ENCODE results near the gene INSR.

INSR gene

DNA sequence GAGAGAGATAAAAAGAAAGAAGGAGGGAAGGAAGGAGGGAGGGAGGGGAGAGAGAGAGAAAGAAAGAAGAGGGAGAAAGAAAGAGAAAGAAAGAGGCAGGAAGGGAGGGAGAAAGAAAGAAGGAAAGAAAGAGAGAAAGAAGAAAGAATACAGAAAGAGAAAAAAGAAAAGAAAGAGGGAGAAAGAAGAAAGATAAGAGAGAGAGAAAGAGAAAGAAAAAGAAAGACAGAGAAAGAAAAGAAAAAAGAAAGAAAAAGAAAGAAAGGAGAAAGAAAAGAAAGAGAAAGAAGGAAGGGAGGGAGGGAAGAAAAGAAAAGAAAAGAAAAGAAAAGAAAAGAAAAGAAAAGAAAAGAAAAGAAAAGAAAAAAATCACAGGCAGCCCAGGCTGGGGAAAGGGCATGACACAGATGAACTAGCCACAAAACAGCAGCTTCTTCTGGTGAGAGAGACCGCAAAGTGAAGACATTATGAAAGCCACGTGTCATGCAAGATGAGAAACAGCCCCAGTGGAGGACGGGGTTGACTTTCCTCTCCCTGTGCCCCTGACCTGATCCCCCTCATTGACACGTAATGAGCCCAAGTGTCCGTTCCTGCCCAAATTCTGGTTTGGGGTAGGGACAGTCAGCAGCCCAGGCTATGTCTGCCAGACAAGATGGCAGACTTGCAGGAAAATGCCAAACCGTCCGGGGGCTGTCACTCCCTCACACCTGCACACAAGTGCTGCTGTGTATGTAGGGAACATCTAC is 102.1 kb downstream of the INSR start:
- TF ChIP-seq, protein P1, sequence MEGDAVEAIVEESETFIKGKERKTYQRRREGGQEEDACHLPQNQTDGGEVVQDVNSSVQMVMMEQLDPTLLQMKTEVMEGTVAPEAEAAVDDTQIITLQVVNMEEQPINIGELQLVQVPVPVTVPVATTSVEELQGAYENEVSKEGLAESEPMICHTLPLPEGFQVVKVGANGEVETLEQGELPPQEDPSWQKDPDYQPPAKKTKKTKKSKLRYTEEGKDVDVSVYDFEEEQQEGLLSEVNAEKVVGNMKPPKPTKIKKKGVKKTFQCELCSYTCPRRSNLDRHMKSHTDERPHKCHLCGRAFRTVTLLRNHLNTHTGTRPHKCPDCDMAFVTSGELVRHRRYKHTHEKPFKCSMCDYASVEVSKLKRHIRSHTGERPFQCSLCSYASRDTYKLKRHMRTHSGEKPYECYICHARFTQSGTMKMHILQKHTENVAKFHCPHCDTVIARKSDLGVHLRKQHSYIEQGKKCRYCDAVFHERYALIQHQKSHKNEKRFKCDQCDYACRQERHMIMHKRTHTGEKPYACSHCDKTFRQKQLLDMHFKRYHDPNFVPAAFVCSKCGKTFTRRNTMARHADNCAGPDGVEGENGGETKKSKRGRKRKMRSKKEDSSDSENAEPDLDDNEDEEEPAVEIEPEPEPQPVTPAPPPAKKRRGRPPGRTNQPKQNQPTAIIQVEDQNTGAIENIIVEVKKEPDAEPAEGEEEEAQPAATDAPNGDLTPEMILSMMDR (IDR thresholded peaks at IDR 0.05; ENCODE audit: insufficient read depth, low read length, missing control alignments) = no peak
- no peak for DNase-seq (ENCODE audit: low read depth, low spot score)
- ChIA-PET POLR2A (interaction anchor here (0.6 kb wide), 1 partner anchor 329 kb away, joined by 3 read pairs; no protein-coding TSS in a partner anchor), CTCF (no interaction called here)
- peak overlapping the region; percentile 10; the same call in 1 of the 2 replicates for H3K4me3 ChIP-seq (ENCODE audit: low read depth, low read length)

DNA sequence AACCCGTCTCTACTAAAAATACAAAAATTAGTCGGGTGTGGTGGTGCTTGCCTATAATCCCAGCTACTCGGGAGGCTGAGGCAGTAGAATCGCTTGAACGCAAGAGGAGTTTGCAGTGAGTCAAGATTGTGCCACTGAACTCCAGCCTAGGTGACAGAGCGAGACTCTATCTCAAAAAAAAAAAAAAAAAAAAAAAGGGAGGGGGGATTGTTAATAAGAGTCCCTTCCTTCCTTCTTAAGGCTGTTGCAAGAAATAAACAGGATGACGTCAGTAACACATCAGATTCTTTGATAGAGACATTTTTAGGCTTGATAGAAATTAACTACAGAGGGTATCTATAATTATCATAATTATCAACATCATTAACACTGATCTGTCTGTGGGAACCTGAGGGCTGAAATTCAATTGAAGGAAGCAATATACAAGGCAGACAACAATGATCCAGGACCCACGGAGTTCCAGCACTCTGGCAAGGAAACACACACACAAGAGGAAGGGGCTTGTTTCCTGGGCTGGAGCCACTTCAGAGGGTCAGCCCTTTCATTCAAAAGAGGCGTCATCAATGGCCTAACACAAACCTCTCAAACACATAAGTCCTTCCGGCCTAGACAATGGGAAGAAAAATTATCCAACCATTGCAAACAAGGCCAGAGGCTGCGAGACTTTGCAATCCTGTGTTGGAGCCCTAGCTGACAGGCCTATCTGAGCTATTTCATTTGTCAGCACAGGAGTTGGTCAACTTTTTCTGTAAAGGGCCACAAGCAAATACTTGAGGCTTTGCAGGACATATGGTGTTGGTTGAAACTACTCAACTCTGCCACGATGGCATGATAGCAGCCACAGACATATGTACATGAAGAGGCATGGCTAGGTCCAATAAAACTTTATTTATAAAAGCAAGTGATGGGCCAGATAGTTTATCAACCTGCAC is 105.2 kb downstream of the INSR start:
- TF ChIP-seq, protein P1 (IDR thresholded peaks at IDR 0.05; ENCODE audit: insufficient read depth, low read length, missing control alignments) = no peak
- no peak for DNase-seq (ENCODE audit: low read depth, low spot score)
- H3K4me3 ChIP-seq (ENCODE audit: low read depth, low read length) = no peak overlapping the region
- ChIA-PET CTCF (interaction anchor here (1.4 kb wide), 1 partner anchor 8 kb away, joined by 5 read pairs; no protein-coding TSS in a partner anchor), POLR2A (no interaction called here)

DNA sequence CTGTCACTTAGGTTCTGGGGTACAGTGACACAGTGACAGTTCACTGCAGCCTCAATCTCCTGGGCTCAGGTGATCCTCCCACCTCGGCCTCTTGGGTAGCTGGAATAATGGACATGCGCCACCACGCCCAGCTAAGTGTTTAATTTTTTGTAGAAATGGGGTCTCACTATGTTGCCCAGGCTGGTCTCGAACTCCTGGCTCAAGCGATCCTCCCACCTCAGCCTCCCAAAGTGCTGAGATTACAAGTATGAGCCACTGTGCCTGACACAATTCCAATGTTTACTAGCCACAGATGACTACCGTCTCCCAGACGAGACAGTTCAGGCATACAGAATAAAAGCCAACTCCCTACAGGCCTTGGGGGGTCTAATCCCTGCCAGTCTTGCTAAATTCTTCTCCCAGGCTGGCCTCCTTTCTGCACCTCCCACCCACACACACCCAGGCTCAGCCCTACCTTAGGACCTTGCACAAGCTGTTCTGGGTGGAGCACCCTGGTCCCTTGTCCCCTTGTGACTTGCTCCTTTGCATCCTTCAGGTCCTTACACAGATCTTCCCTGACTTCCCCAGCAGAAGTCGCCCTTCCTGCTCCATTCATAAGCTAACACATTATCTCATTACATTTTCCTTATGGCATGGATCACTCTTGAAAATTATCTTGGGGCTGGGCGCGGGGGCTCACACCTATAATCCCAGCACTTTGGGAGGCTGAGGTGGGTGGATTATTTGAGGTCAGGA is 106.4 kb downstream of the INSR start:
- TF ChIP-seq, protein P1 (IDR thresholded peaks at IDR 0.05; ENCODE audit: insufficient read depth, low read length, missing control alignments) = no peak
- DNase-seq (ENCODE audit: low read depth, low spot score) = no peak
- ChIA-PET CTCF (interaction anchor here (1.4 kb wide), 1 partner anchor 9 kb away, joined by 5 read pairs; no protein-coding TSS in a partner anchor), POLR2A (no interaction called here)
- no peak overlapping the region for H3K4me3 ChIP-seq (ENCODE audit: low read depth, low read length)

DNA sequence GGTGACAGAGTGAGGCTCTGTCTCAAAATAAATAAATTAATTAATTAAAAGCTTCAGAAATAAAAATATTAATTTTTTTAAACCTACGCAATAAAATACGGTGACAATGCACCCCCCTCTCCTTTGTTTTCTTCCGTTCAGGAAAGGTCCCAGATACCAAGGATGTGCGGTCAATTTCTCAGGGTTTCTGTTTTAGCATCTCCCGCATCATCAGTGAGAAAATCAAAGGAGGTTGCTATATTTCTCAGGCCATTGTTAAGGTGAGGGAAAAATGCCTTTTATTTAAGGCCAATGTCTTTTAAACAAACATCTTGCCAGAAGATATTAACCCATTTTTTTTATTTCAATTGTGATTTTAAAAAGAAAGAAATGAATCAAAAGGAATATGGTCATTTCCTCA is 111.7 kb downstream of the INSR start:
- TF ChIP-seq, protein P1 (IDR thresholded peaks at IDR 0.05; ENCODE audit: insufficient read depth, low read length, missing control alignments) = no peak
- ChIA-PET POLR2A (no interaction called here), CTCF (no interaction called here)
- H3K4me3 ChIP-seq (ENCODE audit: low read depth, low read length) = no peak overlapping the region
- DNase-seq (ENCODE audit: low read depth, low spot score) = no peak

DNA sequence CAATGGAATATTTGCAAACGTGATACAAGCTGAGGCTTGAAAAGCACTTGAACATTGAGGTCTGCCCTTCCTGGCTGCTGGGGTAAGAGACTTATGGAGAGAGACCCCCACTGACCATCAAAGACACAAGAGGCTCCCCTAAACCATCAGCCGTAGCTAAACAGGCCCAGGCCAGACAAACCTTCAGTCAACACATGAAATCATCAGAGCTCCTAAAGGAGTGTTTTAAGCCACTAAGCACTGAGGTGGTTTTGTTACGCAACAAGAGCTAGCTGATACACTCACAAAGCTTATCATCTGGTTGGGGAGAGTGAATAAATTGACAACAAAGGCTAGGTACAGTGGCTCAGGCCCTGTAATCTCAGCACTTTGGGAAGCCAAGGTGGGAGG is 114.3 kb downstream of the INSR start:
- ChIA-PET CTCF (interaction anchor here (1.0 kb wide), 1 partner anchor 9 kb away, joined by 5 read pairs; no protein-coding TSS in a partner anchor), POLR2A (no interaction called here)
- DNase-seq (ENCODE audit: low read depth, low spot score) = no peak
- H3K4me3 ChIP-seq (ENCODE audit: low read depth, low read length) = no peak overlapping the region
- TF ChIP-seq, protein P1 (IDR thresholded peaks at IDR 0.05; ENCODE audit: insufficient read depth, low read length, missing control alignments) = no peak

Data from AG04449 (cell line).